Activated CD4-positive, alpha-beta T cell treated with anti-CD3 and anti-CD28 coated beads, Interleukin-2, amount 50 U/mL, for 48 hours (primary cell): ENCODE data around the gene TRAF4.
A peak's percentile ranks its signal among the peaks of the same experiment; 100 is the strongest.
"Not testable (repeated sequence)": the region's sequence is repeated elsewhere in the genome, so short reads cannot be mapped to it uniquely, and the experiment has no call there.

Source experiments
- DNase-seq, 2 experiments: peaks; one replicate each; pipeline ENCODE4 v3.0.0-alpha.2; 2020

TRAF4 gene

GRCh38 chr17:28749516-28750177 lies 5.8 kb downstream of the TRAF4 start:
- DNase-seq, result no peak

GRCh38 chr17:28750178-28751047 lies 6.6 kb downstream of the TRAF4 start:
- DNase-seq, result peak; percentile 94 to 95

- DNase-seq, result no peak
Measured at GRCh38 chr17:28751600-28752366, 8.0 kb downstream of the TRAF4 start.

- no peak for DNase-seq
Measured at GRCh38 chr17:28755486-28755885, 11.7 kb downstream of the TRAF4 start.

- DNase-seq, result no peak
Measured at GRCh38 chr17:28756049-28756804, 12.4 kb downstream of the TRAF4 start.

GRCh38 chr17:28758411-28759121 lies 14.8 kb downstream of the TRAF4 start:
- no peak for DNase-seq

- no peak for DNase-seq
Measured at GRCh38 chr17:28759256-28759865, 15.6 kb downstream of the TRAF4 start.

GRCh38 chr17:28760601-28761562 lies 17.1 kb downstream of the TRAF4 start:
- DNase-seq, result no peak

GRCh38 chr17:28763137-28763799 lies 19.5 kb downstream of the TRAF4 start:
- no peak for DNase-seq

- peak; percentile 86 to 88 for DNase-seq
Measured at GRCh38 chr17:28763804-28764266, 20.0 kb downstream of the TRAF4 start.

GRCh38 chr17:28765038-28765437 lies 21.2 kb downstream of the TRAF4 start:
- no peak for DNase-seq

GRCh38 chr17:28773736-28774135 lies 29.9 kb downstream of the TRAF4 start:
- no peak for DNase-seq

- no peak for DNase-seq
Measured at GRCh38 chr17:28774206-28774605, 30.4 kb downstream of the TRAF4 start.

- DNase-seq, result no peak
Measured at GRCh38 chr17:28777178-28777577, 33.4 kb downstream of the TRAF4 start.

- DNase-seq, result not testable (repeated sequence)
Measured at GRCh38 chr17:28779601-28780000, 35.8 kb downstream of the TRAF4 start.

- no peak for DNase-seq
Measured at GRCh38 chr17:28783161-28783560, 39.4 kb downstream of the TRAF4 start.

GRCh38 chr17:28788100-28788499 lies 44.3 kb downstream of the TRAF4 start:
- no peak for DNase-seq

- DNase-seq, result no peak
Measured at GRCh38 chr17:28792877-28793661, 49.3 kb downstream of the TRAF4 start.
